Liver (tissue), 9 donors: Measurements from ENCODE around the gene SMIM24. TPM values are rescaled to one million over a fixed set of nuclear protein-coding genes. Genes with fewer than 3 reads are reported as not detected.

Experiments used
- DNase-seq: peaks from one replicate; pipeline ENCODE4 v3.0.0-alpha.2; 2017; ENCODE audit warnings: low spot score
- H3K27ac ChIP-seq, 2 donors: one replicate each; pipeline ENCODE4 v1.7.0; 2013; ENCODE audit warnings: inconsistent platforms in 2 of 2, low read length in 2 of 2, control low read depth in 1 of 2, low read depth in 1 of 2, mild to moderate bottlenecking in 1 of 2
- H3K27me3 ChIP-seq, 4 donors: one replicate each; pipeline versions ENCODE4 v1.6.1 to v1.7.0; 2013; ENCODE audit warnings: low read length in 3 of 4, inconsistent platforms in 1 of 4, mild to moderate bottlenecking in 1 of 4, moderate library complexity in 1 of 4; ENCODE audit not compliant: control insufficient read depth in 4 of 4, insufficient read depth in 4 of 4
- H3K36me3 ChIP-seq, 4 donors: one replicate each; pipeline versions ENCODE4 v1.6.1 to v1.7.0; 2013; ENCODE audit warnings: low read length in 3 of 4, mild to moderate bottlenecking in 3 of 4, low read depth in 1 of 4, moderate library complexity in 1 of 4; ENCODE audit not compliant: control insufficient read depth in 4 of 4, insufficient read depth in 3 of 4
- H3K4me1 ChIP-seq, 4 donors: one replicate each; pipeline versions ENCODE4 v1.6.1 to v1.7.0; 2013; ENCODE audit warnings: low read length in 3 of 4, mild to moderate bottlenecking in 3 of 4, moderate library complexity in 1 of 4; ENCODE audit not compliant: control insufficient read depth in 4 of 4, insufficient read depth in 4 of 4
- H3K4me3 ChIP-seq, 3 donors: one replicate each; pipeline versions ENCODE4 v1.6.1 to v1.7.0; 2013; ENCODE audit warnings: low read length in 3 of 3, control low read depth in 1 of 3, low read depth in 1 of 3, mild to moderate bottlenecking in 1 of 3
- H3K9ac ChIP-seq, 2 donors: one replicate each; pipeline ENCODE4 v1.7.0; 2013; ENCODE audit warnings: low read length in 2 of 2, mild to moderate bottlenecking in 2 of 2, moderate library complexity in 2 of 2, control low read depth in 1 of 2, low read depth in 1 of 2
- H3K9me3 ChIP-seq, 4 donors: one replicate each; pipeline versions ENCODE4 v1.6.1 to v1.7.0; 2013; ENCODE audit warnings: low read length in 3 of 4; ENCODE audit not compliant: control insufficient read depth in 4 of 4
- EGR1 ChIP-seq, 2 donors: IDR thresholded peaks; 2 replicates each; pipeline ENCODE4 v1.6.1; 2016 to 2018; ENCODE audit warnings: antibody characterized with exemption in 2 of 2, low read depth in 2 of 2
- FOXA1 ChIP-seq: IDR thresholded peaks from 2 replicates; pipeline ENCODE4 v1.6.1; 2016; ENCODE audit warnings: antibody characterized with exemption
- FOXA2 ChIP-seq: IDR thresholded peaks from 2 replicates; pipeline ENCODE4 v1.6.1; 2016; ENCODE audit warnings: antibody characterized with exemption
- GABPA ChIP-seq, 2 donors: IDR thresholded peaks in 1 of 2; conservative IDR thresholded peaks in 1 of 2; 2 replicates each; pipeline ENCODE4 v1.6.1; 2016; ENCODE audit warnings: antibody characterized with exemption in 2 of 2, mild to moderate bottlenecking in 1 of 2, moderate library complexity in 1 of 2
- HNF4A ChIP-seq, 2 donors: conservative IDR thresholded peaks; 2 replicates each; pipeline ENCODE4 v1.6.1; 2016; ENCODE audit warnings: antibody characterized with exemption in 2 of 2, mild to moderate bottlenecking in 2 of 2
- JUND ChIP-seq, 2 donors: IDR thresholded peaks; 2 replicates each; pipeline ENCODE4 v1.6.1; 2016; ENCODE audit warnings: antibody characterized with exemption in 2 of 2
- NR2F2 ChIP-seq: IDR thresholded peaks from 2 replicates; pipeline ENCODE4 v1.6.1; 2016; ENCODE audit warnings: antibody characterized with exemption
- RAD21 ChIP-seq, 2 donors: IDR thresholded peaks; 2 replicates each; pipeline ENCODE4 v1.6.1; 2016; ENCODE audit warnings: antibody characterized with exemption in 2 of 2, mild to moderate bottlenecking in 2 of 2
- RXRA ChIP-seq, 2 donors: IDR thresholded peaks; 2 replicates each; pipeline ENCODE4 v1.6.1; 2017 to 2018; ENCODE audit warnings: antibody characterized with exemption in 2 of 2, mild to moderate bottlenecking in 1 of 2
- SP1 ChIP-seq: IDR thresholded peaks from 2 replicates; pipeline ENCODE4 v1.6.1; 2018; ENCODE audit warnings: antibody characterized with exemption, mild to moderate bottlenecking
- TAF1 ChIP-seq: conservative IDR thresholded peaks from 2 replicates; pipeline ENCODE4 v1.6.1; 2016; ENCODE audit warnings: antibody characterized with exemption, mild to moderate bottlenecking
- YY1 ChIP-seq: IDR thresholded peaks from 2 replicates; pipeline ENCODE4 v1.6.1; 2016; ENCODE audit warnings: antibody characterized with exemption, mild to moderate bottlenecking
- whole genome bisulfite sequencing: extraction: QIAGEN DNeasy Blood & Tissue Kit; methylation state at CpG from one replicate; pipeline ENCODE4 v1.1.7; 2013; 5-methylcytosine and 5-hydroxymethylcytosine counted together
- polyA plus RNA-seq, 2 donors: library from polyadenylated mRNA; stranded (reverse) in 1 of 2; unstranded in 1 of 2; fragments of 200-250 nt in 1 of 2; fragments of >200 nt in 1 of 2; fragmentation: Nextera tagmentation in 1 of 2; extraction: Ambion mirVana in 1 of 2; gene quantifications; one replicate each; pipeline versions ENCODE4 v1.2.1 to v1.2.3, GENCODE V29; 2013 to 2015
- total RNA-seq, 2 donors: library from RNA; depleted of rRNA; stranded (reverse); fragments of >200 nt; gene quantifications; one replicate each; pipeline ENCODE4 v1.2.3, GENCODE V29; 2014
- TF ChIP-seq, protein P1 (sequence below): IDR thresholded peaks from 2 replicates; pipeline ENCODE4 v1.6.1; 2016; ENCODE audit warnings: antibody characterized with exemption
- TF ChIP-seq, protein P2 (sequence below): IDR thresholded peaks from 2 replicates; pipeline ENCODE4 v1.6.1; 2016; ENCODE audit warnings: antibody characterized with exemption
- TF ChIP-seq, protein P3 (sequence below): IDR thresholded peaks from 2 replicates; pipeline ENCODE4 v1.6.1; 2016; ENCODE audit warnings: antibody characterized with exemption, mild to moderate bottlenecking
- TF ChIP-seq, protein P4 (sequence below): IDR thresholded peaks from 2 replicates; pipeline ENCODE4 v1.6.1; 2016; ENCODE audit warnings: antibody characterized with exemption
- TF ChIP-seq, protein P5 (sequence below): fragments of 150-350 bp; IDR thresholded peaks from 2 replicates; pipeline ENCODE4 v1.5.1; 2017; ENCODE audit warnings: improper control_type of control experiment, low read depth, low read length; ENCODE audit not compliant: missing input control
- donor health status: healthy.
- donor health status: healthy.
- donor health status: healthy.
- donor health status: healthy.
- donor health status: healthy.

Gene SMIM24
- total and polyA plus RNA-seq, 4 donors: 0.17 to 13.7 (median 2.8) TPM

DNA sequence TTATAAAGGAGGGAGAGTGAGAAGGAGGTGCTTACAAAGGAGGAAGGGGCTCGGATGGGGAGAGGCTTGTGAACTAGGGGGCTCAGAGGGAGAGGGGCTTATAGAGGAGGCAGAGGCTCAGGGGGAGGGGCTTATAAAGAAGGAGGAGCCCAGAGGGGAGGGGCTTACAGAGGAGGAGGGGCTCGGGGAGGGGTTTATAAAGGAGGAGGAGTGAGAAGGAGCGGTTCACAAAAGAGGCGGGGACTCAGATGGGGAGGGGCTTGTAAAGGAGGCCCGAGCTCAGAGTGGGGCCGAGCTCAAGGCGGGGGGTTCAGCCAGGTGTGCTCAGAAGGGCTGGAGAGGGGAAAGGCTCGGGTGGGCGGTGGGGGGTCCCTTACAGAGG, 500 bp downstream of the SMIM24 start (continued):
- TF ChIP-seq, protein P1, sequence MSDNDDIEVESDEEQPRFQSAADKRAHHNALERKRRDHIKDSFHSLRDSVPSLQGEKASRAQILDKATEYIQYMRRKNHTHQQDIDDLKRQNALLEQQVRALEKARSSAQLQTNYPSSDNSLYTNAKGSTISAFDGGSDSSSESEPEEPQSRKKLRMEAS: no peak
- TF ChIP-seq, protein P2, sequence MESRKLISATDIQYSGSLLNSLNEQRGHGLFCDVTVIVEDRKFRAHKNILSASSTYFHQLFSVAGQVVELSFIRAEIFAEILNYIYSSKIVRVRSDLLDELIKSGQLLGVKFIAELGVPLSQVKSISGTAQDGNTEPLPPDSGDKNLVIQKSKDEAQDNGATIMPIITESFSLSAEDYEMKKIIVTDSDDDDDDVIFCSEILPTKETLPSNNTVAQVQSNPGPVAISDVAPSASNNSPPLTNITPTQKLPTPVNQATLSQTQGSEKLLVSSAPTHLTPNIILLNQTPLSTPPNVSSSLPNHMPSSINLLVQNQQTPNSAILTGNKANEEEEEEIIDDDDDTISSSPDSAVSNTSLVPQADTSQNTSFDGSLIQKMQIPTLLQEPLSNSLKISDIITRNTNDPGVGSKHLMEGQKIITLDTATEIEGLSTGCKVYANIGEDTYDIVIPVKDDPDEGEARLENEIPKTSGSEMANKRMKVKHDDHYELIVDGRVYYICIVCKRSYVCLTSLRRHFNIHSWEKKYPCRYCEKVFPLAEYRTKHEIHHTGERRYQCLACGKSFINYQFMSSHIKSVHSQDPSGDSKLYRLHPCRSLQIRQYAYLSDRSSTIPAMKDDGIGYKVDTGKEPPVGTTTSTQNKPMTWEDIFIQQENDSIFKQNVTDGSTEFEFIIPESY: no peak
- no peak for TF ChIP-seq RAD21 (IDR thresholded peaks at IDR 0.05)
- no peak for TF ChIP-seq YY1

DNA sequence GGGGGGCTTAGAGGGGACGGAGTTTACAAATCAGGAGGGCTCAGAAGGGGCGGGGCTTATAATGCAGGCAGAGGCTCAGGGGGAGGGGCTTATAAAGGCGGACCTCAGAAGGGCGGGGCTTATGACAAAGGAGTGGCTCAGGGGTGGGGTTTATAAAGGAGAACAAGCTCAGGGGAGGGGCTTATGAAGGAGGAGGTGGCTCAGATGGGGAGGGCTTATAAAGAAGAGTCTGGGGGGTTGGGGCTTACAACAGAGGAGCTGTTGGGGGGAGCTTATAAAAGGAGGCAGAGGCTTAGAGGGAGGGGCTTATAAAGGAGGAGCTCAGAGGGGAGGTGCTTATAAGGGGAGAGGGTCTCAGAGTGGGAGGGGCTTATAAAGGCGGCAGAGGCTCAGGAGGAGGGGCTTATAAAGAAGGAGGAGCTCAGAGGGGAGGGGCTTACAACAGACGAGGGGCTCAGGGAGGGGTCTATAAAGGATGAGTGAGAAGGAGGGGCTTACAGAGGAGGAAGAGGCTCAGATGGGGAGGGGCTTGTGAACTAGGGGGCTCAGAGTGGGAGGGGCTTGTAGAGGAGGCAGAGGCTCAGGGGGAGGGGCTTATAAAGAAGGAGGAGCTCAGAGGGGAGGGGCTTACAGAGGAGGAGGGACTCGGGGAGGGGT, 1.0 kb downstream of the SMIM24 start:
- no peak for DNase-seq
- no peak overlapping the region for H3K9ac ChIP-seq
- H3K4me1 ChIP-seq: no peaks in the 10 kb centered on the region
- H3K27ac ChIP-seq: no peak overlapping the region
- H3K36me3 ChIP-seq: no peaks in the 10 kb centered on the region
- H3K9me3 ChIP-seq: no peaks in the 10 kb centered on the region
- H3K4me3 ChIP-seq: no peak overlapping the region
- TF ChIP-seq JUND (IDR thresholded peaks at IDR 0.05) (no peak), NR2F2 (no peak), FOXA2 (no peak), YY1 (no peak), RXRA (IDR thresholded peaks at IDR 0.05) (no peak), GABPA (IDR thresholded peaks at IDR 0.05 in 1 of 2, conservative IDR thresholded peaks at IDR 0.05 in 1 of 2) (no peak), RAD21 (IDR thresholded peaks at IDR 0.05) (no peak), HNF4A (conservative IDR thresholded peaks at IDR 0.05) (no peak), SP1 (no peak), TAF1 (no peak), EGR1 (IDR thresholded peaks at IDR 0.05; ENCODE audit: low read depth in 2 of 2) (no peak), FOXA1 (no peak)
- TF ChIP-seq, protein P1: no peak
- TF ChIP-seq, protein P2: no peak
- TF ChIP-seq, protein P3, sequence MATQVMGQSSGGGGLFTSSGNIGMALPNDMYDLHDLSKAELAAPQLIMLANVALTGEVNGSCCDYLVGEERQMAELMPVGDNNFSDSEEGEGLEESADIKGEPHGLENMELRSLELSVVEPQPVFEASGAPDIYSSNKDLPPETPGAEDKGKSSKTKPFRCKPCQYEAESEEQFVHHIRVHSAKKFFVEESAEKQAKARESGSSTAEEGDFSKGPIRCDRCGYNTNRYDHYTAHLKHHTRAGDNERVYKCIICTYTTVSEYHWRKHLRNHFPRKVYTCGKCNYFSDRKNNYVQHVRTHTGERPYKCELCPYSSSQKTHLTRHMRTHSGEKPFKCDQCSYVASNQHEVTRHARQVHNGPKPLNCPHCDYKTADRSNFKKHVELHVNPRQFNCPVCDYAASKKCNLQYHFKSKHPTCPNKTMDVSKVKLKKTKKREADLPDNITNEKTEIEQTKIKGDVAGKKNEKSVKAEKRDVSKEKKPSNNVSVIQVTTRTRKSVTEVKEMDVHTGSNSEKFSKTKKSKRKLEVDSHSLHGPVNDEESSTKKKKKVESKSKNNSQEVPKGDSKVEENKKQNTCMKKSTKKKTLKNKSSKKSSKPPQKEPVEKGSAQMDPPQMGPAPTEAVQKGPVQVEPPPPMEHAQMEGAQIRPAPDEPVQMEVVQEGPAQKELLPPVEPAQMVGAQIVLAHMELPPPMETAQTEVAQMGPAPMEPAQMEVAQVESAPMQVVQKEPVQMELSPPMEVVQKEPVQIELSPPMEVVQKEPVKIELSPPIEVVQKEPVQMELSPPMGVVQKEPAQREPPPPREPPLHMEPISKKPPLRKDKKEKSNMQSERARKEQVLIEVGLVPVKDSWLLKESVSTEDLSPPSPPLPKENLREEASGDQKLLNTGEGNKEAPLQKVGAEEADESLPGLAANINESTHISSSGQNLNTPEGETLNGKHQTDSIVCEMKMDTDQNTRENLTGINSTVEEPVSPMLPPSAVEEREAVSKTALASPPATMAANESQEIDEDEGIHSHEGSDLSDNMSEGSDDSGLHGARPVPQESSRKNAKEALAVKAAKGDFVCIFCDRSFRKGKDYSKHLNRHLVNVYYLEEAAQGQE: no peak
- TF ChIP-seq, protein P4, sequence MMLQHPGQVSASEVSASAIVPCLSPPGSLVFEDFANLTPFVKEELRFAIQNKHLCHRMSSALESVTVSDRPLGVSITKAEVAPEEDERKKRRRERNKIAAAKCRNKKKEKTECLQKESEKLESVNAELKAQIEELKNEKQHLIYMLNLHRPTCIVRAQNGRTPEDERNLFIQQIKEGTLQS: no peak
- TF ChIP-seq, protein P5, sequence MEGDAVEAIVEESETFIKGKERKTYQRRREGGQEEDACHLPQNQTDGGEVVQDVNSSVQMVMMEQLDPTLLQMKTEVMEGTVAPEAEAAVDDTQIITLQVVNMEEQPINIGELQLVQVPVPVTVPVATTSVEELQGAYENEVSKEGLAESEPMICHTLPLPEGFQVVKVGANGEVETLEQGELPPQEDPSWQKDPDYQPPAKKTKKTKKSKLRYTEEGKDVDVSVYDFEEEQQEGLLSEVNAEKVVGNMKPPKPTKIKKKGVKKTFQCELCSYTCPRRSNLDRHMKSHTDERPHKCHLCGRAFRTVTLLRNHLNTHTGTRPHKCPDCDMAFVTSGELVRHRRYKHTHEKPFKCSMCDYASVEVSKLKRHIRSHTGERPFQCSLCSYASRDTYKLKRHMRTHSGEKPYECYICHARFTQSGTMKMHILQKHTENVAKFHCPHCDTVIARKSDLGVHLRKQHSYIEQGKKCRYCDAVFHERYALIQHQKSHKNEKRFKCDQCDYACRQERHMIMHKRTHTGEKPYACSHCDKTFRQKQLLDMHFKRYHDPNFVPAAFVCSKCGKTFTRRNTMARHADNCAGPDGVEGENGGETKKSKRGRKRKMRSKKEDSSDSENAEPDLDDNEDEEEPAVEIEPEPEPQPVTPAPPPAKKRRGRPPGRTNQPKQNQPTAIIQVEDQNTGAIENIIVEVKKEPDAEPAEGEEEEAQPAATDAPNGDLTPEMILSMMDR: no peak
- 52% methylated on average over 7 of the region's 7 CpGs for WGBS
- H3K27me3 ChIP-seq: peaks cover 0 to 2% (median 0%) of the 10 kb centered on the region in 4 donors
